Measurements from ENCODE around the gene S1PR2. TPM values are rescaled to one million over a fixed set of nuclear protein-coding genes. Genes with fewer than 3 reads are reported as not detected.
A peak's percentile ranks its signal among the peaks of the same experiment; 100 is the strongest.

Gene S1PR2
- total and polyA plus RNA-seq, 9 of the 15 experiments (the other 6 are each of a cell fraction or from before 2014, with no cell fraction given): 1.5 to 3.9 (median 2.0) TPM

- TF ChIP-seq, protein P1, sequence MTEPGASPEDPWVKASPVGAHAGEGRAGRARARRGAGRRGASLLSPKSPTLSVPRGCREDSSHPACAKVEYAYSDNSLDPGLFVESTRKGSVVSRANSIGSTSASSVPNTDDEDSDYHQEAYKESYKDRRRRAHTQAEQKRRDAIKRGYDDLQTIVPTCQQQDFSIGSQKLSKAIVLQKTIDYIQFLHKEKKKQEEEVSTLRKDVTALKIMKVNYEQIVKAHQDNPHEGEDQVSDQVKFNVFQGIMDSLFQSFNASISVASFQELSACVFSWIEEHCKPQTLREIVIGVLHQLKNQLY (CRISPR knock-in tag; conservative IDR thresholded peaks at IDR 0.05): no peak; a peak in 1 of 4 replicates
- TF ChIP-seq ZNF696 (CRISPR knock-in tag; conservative IDR thresholded peaks at IDR 0.05): no peak
- TF ChIP-seq TFE3 (CRISPR knock-in tag; IDR thresholded peaks at IDR 0.05): no peak
- peak; percentile 97 for TF ChIP-seq NR1H2 (CRISPR knock-in tag; IDR thresholded peaks at IDR 0.05)
- no peak for TF ChIP-seq BRD4 (IDR thresholded peaks at IDR 0.05)
- TF ChIP-seq ZNF766 (CRISPR knock-in tag; conservative IDR thresholded peaks at IDR 0.05): peak; percentile 62
- TF ChIP-seq E2F6 (IDR thresholded peaks at IDR 0.05; ENCODE audit: borderline replicate concordance in 1 of 2, extremely low read depth in 1 of 2, insufficient read depth in 1 of 2, insufficient read length in 1 of 2, low read depth in 1 of 2, low read length in 1 of 2, poor library complexity in 1 of 2, severe bottlenecking in 1 of 2): peak; percentile 72 to 74
- TF ChIP-seq, protein P2, sequence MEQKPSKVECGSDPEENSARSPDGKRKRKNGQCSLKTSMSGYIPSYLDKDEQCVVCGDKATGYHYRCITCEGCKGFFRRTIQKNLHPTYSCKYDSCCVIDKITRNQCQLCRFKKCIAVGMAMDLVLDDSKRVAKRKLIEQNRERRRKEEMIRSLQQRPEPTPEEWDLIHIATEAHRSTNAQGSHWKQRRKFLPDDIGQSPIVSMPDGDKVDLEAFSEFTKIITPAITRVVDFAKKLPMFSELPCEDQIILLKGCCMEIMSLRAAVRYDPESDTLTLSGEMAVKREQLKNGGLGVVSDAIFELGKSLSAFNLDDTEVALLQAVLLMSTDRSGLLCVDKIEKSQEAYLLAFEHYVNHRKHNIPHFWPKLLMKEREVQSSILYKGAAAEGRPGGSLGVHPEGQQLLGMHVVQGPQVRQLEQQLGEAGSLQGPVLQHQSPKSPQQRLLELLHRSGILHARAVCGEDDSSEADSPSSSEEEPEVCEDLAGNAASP (IDR thresholded peaks at IDR 0.05): no peak
- TF ChIP-seq L3MBTL2 (IDR thresholded peaks at IDR 0.05): peak; percentile 91
- TF ChIP-seq, protein P3, sequence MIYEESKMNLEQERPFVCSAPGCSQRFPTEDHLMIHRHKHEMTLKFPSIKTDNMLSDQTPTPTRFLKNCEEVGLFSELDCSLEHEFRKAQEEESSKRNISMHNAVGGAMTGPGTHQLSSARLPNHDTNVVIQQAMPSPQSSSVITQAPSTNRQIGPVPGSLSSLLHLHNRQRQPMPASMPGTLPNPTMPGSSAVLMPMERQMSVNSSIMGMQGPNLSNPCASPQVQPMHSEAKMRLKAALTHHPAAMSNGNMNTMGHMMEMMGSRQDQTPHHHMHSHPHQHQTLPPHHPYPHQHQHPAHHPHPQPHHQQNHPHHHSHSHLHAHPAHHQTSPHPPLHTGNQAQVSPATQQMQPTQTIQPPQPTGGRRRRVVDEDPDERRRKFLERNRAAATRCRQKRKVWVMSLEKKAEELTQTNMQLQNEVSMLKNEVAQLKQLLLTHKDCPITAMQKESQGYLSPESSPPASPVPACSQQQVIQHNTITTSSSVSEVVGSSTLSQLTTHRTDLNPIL (CRISPR knock-in tag; IDR thresholded peaks at IDR 0.05): no peak
- no peak for TF ChIP-seq POLR2H (tag; IDR thresholded peaks at IDR 0.05; ENCODE audit: low read depth)
- no peak for TF ChIP-seq MECOM (CRISPR knock-in tag; IDR thresholded peaks at IDR 0.05)
- no peak for TF ChIP-seq PTBP1 (IDR thresholded peaks at IDR 0.05; ENCODE audit: low read depth, low read length)
- TF ChIP-seq ZNF707 (CRISPR knock-in tag; conservative IDR thresholded peaks at IDR 0.05): no peak
- peak; percentile 68 for TF ChIP-seq PRDM10 (IDR thresholded peaks at IDR 0.05; ENCODE audit: partially characterized antibody)
- no peak; the same call in 1 of the 2 replicates for TF ChIP-seq ZNF274 (IDR thresholded peaks at IDR 0.05; ENCODE audit: borderline replicate concordance, low read depth, low read length)
These were observed 20.9 kb upstream of the S1PR2 start, which contains the start of gene MRPL4 (continued) for GRCh38 chr19:10251792-10252694.

All from K562 (cell line).